ENCODE data around the gene EDA.
"Not testable (repeated sequence)": the region's sequence is repeated elsewhere in the genome, so short reads cannot be mapped to it uniquely, and the experiment has no call there.

EDA gene

GRCh38 chrX:69741721-69742120 is 125.8 kb downstream of the EDA start:
- FAIRE-seq (no peak), DNase-seq (ENCODE audit: low spot score) (no peak)

DNA sequence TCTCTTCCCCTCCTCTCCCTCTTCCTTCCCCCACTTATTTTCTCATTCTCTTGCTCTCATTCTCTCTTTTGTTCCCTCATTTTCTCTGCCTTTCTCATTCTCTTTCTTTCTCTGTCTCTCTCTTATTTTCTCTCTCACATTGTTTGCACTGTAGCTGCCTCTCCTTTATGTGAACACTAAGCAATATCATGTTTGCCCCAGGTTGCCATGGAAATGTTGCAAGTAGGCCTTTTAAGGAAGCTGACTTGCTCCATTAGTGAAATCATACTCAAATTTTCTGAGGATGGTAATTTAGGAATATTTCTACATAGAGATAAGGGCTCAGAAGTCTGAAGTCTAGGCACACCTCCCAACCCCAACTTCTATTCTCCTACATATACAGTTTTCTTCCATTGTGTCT is 130.1 kb downstream of the EDA start:
- FAIRE-seq: no peak
- no peak for DNase-seq (ENCODE audit: low spot score)

DNA sequence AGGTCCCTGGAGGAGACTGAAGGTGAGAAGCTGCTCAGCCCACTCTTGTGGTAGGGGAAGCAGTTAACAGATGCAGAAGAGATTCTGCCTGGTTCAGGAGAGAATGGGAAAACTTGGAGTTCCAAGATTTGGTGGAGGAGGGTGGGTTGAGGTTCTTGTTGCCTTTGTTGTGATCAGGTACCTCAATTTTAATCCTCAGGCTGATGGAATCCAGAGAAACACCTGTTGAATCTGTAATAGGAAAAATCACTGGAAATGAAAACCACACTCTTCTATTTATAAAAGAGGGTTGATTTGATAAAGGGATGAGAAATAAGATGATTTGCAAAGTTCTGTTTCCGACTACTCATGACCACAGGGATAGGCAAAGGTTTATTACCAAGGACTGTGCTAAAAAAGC is 132.1 kb downstream of the EDA start:
- DNase-seq (ENCODE audit: low spot score) (no peak), FAIRE-seq (no peak)

DNA sequence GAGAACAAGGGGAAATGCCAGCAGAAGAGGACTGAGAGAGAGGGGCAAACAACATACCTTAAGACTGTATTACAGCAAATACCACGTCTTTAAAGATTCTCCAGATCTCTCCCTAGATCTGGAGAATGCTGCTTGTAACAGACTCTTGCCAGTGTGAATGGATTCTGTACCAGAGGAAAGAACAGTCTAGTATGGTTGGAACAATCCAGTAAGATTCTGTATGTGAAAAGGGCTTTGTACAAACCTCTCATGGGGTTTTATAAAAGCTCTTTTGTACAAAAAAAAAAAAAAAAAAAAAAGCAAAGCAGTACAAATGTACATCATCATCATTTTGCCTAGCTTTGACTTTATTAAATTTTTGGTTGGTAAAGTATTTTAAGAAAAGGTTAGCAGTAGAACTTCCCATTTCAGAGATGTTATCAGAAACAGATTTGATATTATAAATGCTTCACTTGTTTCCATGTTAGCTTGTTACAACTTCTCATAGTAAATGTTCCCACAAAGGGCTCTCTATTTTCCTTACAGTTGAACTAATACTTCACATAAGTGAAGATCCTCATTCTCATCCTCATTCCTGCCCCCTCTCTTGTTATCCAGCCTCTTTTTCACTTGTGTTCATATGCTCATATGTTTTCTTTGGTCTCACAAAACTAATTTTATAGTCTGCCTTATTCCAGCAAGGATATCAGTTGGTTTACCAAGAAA is 144.2 kb downstream of the EDA start:
- no peak for FAIRE-seq

GRCh38 chrX:69761633-69762032 is 145.7 kb downstream of the EDA start:
- DNase-seq (ENCODE audit: low spot score) (no peak), FAIRE-seq (no peak)

More for the DNA sequence above, 144.2 kb downstream of the EDA start:
- DNase-seq (ENCODE audit: low spot score): no peak

DNA sequence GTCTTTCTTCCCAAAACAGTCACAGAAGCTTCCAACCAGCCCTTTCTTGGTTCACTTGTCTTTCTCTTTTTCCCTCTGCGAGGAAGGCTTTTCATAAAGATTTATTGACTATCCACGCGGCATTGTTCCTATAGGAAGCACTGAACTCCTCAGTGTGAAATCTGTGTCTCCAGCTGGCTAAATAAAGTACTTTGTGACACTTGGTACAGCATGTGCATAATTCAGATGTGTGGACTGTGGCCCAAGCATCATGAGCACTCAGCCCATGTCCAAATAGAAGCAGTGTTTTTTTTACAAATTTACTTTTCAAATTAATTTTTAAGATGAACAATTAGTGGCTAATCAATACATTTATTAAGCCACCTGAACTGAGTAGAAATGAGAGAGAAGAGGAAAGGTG is 146.4 kb downstream of the EDA start:
- no peak for DNase-seq (ENCODE audit: low spot score)
- no peak for FAIRE-seq

- DNase-seq (ENCODE audit: low spot score) (no peak), FAIRE-seq (no peak)
Measured at GRCh38 chrX:69793260-69793935, 177.5 kb downstream of the EDA start.

- no peak for FAIRE-seq
- DNase-seq (ENCODE audit: low spot score): no peak
Measured at GRCh38 chrX:69795702-69796101, 179.8 kb downstream of the EDA start.

- FAIRE-seq (no peak), DNase-seq (ENCODE audit: low spot score) (no peak)
Measured at GRCh38 chrX:69807400-69807799, 191.5 kb downstream of the EDA start.

DNA sequence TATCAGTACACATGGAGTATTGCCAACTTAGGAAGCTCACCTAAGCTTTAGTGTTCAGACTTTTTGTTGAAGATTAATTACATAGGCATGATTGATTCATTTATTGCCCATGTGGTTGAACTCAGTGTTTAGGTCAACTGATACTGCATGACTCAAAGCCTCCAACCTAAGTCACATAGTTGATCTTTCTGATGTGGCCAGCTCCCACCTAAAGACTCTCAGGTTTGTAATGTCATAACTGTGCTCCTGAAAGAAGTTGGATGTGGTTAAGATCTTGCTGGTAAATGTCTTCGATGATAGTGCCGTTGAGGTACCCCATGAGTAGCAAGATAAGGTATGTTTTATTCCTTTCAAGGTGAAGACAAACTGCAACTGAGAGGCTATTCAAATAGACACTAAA is 192.5 kb downstream of the EDA start:
- FAIRE-seq (no peak), DNase-seq (ENCODE audit: low spot score) (no peak)

DNA sequence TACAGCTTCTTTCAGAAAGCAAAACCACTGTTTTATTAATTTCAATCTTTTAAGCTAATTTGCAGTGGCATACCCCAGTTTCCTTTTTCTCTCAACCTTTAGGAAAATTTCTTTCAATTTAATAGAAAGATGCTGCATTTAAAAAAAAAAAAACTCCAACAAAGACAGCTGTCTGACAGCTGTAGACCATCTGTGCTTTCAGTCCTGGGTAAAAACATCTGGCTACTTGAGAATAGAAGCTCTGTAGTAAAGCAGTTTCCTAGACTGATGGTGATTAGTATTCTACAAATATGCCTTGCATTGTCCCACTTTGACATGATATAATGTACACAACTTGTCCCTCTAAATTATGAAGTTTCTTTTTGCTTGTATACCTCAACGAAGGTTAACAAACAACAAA is 197.8 kb downstream of the EDA start:
- DNase-seq (ENCODE audit: low spot score) (no peak), FAIRE-seq (no peak)

GRCh38 chrX:69815063-69815462 is 199.2 kb downstream of the EDA start:
- FAIRE-seq: no peak
- DNase-seq (ENCODE audit: low spot score): no peak

GRCh38 chrX:69815519-69815918 is 199.6 kb downstream of the EDA start:
- FAIRE-seq (no peak), DNase-seq (ENCODE audit: low spot score) (no peak)

GRCh38 chrX:69844636-69845035 is 228.7 kb downstream of the EDA start:
- FAIRE-seq (no peak), DNase-seq (ENCODE audit: low spot score) (no peak)

- DNase-seq (ENCODE audit: low spot score); FAIRE-seq: not testable (repeated sequence)
Measured at GRCh38 chrX:69859999-69860398, 244.1 kb downstream of the EDA start.

GRCh38 chrX:69876221-69876620 is 260.3 kb downstream of the EDA start:
- no peak for FAIRE-seq

DNA sequence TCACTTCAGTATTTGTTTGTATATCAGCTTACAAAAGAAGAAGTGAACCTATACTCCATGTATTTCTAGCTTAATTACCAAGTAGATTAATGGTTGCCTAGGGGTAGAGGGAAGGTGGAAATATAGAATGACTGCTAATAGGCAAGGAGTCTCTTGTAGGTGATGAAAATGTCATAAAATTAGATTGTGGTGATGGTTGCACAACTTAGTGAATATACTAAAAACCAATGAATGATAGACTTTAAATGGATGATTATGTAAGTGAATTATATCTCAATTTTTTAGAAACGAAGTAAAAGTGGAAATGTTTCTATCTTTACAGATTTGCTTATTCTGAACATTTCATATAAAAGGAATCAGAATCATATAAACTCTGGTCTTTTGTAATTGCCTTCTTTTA is 268.3 kb downstream of the EDA start:
- no peak for FAIRE-seq
- DNase-seq (ENCODE audit: low spot score): no peak

More at GRCh38 chrX:69876221-69876620, 260.3 kb downstream of the EDA start:
- DNase-seq (ENCODE audit: low spot score): no peak

- DNase-seq (ENCODE audit: low spot score): no peak
- FAIRE-seq: no peak
Measured at GRCh38 chrX:69896046-69896445, 280.1 kb downstream of the EDA start.

GRCh38 chrX:69900491-69900890 is 284.6 kb downstream of the EDA start:
- FAIRE-seq: no peak
- no peak for DNase-seq (ENCODE audit: low spot score)

DNA sequence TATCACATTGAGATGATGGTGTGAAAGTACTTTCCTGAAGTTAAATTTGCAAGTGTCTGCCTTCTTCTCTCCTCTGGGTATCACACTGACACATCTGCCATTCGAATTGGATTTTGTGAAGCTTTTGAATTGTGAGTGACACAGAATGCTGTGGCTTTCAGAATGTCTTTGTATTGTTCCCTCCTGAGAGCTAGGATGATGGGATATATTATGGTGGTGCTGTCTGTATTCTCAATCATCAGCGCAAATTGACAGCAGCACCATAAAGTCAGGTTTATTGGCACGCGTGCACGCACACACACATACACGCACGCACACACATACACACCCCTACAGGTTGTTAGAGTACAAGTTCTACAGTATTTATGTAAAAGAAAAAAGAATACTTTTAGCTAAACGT is 290.5 kb downstream of the EDA start:
- FAIRE-seq (no peak), DNase-seq (ENCODE audit: low spot score) (no peak)

- DNase-seq (ENCODE audit: low spot score) (no peak), FAIRE-seq (no peak)
Measured at GRCh38 chrX:69914781-69915180, 298.9 kb downstream of the EDA start.

- no peak for DNase-seq (ENCODE audit: low spot score)
- FAIRE-seq: no peak
Measured at GRCh38 chrX:69919749-69920148, 303.8 kb downstream of the EDA start.

DNA sequence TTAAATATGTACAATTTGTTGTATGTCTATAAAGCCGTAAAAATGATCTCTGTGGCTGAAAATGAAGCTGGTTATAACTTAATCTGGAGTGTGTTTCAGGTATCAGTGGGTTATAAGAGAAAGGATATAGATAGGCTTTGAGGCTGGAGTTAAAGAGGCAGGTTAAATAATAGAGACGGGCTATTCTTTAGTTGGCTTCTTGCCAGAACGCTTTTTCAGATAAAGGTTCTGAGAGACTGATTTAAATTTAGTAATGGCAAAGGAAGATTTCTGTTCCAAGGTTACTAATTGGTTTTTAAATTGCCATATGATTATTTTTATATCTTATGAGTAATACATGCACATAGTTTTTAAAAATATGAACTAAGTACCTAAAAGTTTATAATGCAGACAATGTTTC is 316.4 kb downstream of the EDA start:
- DNase-seq (ENCODE audit: low spot score) (no peak), FAIRE-seq (no peak)

All from RCC 7860 (cell line).